PFSK-1 (cell line): ENCODE results near the gene PTH1R.

Experiments
- FOXP2 ChIP-seq: optimal IDR thresholded peaks from 2 replicates; pipeline ENCODE3; 2011; ENCODE audit warnings: borderline replicate concordance, control low read depth, inconsistent platforms; ENCODE audit not compliant: insufficient read depth; ENCODE audit errors: extremely low read length, extremely low read depth
- POLR2AphosphoS5 ChIP-seq: IDR thresholded peaks from 2 replicates; pipeline ENCODE4 v1.6.1; 2012; ENCODE audit warnings: low read depth, mild to moderate bottlenecking, control low read depth, low read length, moderate library complexity
- SIN3A ChIP-seq: IDR thresholded peaks from 2 replicates; pipeline ENCODE4 v1.6.1; 2012; ENCODE audit warnings: mild to moderate bottlenecking, low read length, moderate library complexity, borderline replicate concordance; ENCODE audit not compliant: insufficient read depth
- TAF1 ChIP-seq: IDR thresholded peaks from 2 replicates; pipeline ENCODE4 v1.6.1; 2012; ENCODE audit warnings: low read length, control low read depth, borderline replicate concordance; ENCODE audit not compliant: insufficient read depth
- TF ChIP-seq, protein P1 (sequence below), 2 experiments: IDR thresholded peaks; 2 replicates each; pipeline versions ENCODE4 v1.6.1 to v1.8.0; 2011 to 2012; ENCODE audit warnings: low read depth in 2 of 2, low read length in 2 of 2, control low read depth in 1 of 2, inconsistent platforms in 1 of 2, mild to moderate bottlenecking in 1 of 2, moderate library complexity in 1 of 2; ENCODE audit not compliant: insufficient read depth in 1 of 2

PTH1R gene

DNA sequence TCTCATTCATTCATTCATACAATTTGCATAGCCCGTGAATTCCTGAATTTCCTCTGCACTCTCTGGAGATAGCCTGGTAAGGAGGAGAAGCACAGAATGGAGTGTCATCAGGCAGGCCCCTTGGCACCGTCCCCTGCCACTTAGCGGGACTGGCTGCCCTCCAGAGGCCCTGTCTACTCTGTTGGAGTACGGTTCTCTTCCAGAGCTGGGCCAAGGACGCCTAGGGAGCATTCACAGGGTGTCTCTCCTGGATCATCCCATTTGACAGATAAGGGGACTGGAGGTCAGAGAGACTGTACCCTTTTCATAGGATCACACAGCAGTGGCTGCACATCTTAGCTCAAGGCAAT is 48.0 kb downstream of the PTH1R start:
- TF ChIP-seq TAF1 (no peak), POLR2AphosphoS5 (no peak), FOXP2 (no peak), SIN3A (no peak)
- TF ChIP-seq, protein P1, sequence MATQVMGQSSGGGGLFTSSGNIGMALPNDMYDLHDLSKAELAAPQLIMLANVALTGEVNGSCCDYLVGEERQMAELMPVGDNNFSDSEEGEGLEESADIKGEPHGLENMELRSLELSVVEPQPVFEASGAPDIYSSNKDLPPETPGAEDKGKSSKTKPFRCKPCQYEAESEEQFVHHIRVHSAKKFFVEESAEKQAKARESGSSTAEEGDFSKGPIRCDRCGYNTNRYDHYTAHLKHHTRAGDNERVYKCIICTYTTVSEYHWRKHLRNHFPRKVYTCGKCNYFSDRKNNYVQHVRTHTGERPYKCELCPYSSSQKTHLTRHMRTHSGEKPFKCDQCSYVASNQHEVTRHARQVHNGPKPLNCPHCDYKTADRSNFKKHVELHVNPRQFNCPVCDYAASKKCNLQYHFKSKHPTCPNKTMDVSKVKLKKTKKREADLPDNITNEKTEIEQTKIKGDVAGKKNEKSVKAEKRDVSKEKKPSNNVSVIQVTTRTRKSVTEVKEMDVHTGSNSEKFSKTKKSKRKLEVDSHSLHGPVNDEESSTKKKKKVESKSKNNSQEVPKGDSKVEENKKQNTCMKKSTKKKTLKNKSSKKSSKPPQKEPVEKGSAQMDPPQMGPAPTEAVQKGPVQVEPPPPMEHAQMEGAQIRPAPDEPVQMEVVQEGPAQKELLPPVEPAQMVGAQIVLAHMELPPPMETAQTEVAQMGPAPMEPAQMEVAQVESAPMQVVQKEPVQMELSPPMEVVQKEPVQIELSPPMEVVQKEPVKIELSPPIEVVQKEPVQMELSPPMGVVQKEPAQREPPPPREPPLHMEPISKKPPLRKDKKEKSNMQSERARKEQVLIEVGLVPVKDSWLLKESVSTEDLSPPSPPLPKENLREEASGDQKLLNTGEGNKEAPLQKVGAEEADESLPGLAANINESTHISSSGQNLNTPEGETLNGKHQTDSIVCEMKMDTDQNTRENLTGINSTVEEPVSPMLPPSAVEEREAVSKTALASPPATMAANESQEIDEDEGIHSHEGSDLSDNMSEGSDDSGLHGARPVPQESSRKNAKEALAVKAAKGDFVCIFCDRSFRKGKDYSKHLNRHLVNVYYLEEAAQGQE (IDR thresholded peaks at IDR 0.05; ENCODE audit: insufficient read depth in 1 of 2, low read depth in 2 of 2, low read length in 2 of 2), result no peak

DNA sequence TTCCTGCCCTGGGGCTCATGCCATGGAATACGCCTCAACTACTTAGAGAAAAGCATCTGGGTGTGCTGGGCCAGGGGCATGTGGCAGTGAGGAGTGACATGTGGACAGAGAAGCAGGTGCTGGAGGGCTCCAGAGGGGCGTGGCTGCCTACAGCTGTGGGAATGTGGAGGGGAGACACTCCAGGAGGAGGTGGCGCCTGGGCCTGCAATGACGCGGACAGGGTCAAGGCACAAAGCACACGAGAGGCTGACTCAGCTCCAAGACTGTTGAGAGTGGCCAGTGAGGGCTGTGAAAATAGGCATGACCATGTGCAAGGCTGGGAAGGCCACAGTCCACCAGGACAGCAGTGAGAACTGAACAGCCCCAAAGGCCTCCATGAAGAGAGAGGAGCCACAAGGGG is 48.5 kb downstream of the PTH1R start:
- TF ChIP-seq TAF1, result no peak
- TF ChIP-seq POLR2AphosphoS5, result no peak
- TF ChIP-seq, protein P1 (IDR thresholded peaks at IDR 0.05; ENCODE audit: insufficient read depth in 1 of 2, low read depth in 2 of 2, low read length in 2 of 2), result no peak
- TF ChIP-seq FOXP2, result no peak
- no peak for TF ChIP-seq SIN3A

DNA sequence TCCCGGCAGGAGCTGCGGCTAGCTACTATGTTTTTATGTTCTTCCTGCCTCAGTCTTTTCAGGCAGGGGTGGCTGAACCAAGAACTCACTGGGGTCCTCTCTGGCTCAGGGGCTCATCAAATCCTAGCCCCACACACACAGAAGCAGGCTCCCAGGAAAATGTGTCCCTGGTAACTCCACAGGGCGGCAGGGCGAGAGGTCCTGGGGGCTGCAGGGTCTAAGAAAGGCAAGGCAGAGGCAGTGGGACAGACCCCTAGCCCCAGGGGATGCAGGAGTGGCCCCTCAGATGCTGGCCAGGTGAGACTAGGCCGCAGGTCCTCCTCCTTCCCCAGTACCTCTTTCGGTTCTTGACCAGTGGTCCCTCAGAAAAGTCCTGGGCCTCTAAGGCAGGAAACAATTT is 48.9 kb downstream of the PTH1R start:
- TF ChIP-seq POLR2AphosphoS5 (no peak), TAF1 (no peak), SIN3A (no peak), FOXP2 (no peak)
- TF ChIP-seq, protein P1 (IDR thresholded peaks at IDR 0.05; ENCODE audit: insufficient read depth in 1 of 2, low read depth in 2 of 2, low read length in 2 of 2), result no peak

DNA sequence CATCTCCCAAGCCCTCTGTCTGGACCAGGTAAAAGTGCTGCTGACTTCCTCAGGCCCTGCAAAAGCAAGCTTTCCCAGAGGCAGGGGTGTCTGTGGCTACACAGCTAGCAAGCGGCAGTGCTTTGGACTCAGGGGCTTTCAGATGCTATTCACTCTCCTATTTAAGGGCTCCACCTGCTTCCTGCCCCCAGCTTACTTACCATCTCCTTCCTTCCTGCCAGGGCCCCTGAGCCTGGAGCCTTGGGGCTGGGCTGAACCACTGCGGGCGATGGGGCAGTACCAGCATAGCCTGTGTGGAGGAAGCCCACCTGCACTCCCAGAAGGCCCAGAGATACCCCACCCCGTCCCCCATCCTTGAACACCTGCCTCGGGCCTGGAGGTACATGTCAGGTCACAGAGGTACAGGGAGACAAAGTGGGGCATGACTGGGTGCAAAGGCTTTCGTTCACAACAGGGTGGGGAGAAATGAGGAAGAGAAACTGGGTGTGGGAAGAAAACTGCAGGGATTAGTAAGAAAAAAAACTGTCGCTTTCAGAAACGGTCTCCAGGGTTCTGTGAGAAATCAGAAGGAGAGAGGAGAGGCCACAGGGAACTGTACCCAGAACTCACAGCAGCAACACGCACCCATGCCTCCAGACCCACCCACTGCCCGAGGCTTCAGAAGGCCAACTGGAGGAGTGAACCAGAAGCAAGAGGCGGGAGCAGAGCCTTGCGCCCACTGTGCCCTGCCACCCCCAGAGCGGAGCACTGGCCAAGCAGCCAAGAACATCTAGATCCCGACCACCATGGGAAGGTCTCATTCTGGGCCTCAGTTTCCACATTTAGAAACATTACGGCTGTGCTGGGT is 49.6 kb downstream of the PTH1R start:
- TF ChIP-seq SIN3A (no peak), POLR2AphosphoS5 (no peak), TAF1 (no peak), FOXP2 (no peak)
- TF ChIP-seq, protein P1 (IDR thresholded peaks at IDR 0.05; ENCODE audit: insufficient read depth in 1 of 2, low read depth in 2 of 2, low read length in 2 of 2), result no peak

DNA sequence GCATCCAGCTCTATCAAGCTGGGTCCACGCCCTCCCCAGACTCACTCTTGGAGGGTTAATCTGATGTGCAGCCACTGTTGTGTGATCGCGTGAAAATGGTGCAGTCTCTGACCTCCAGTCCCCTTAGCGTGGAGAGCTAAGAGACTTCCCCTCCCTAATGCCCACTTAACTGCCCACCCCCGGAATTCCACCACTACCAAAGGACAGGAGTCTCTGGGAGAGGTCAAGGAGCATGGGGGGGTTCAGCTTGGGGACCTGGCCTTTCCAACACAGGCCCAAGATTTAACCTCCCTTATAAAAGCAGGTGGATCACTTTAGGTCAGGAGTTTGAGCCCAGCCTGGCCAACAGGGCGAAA is 50.2 kb downstream of the PTH1R start:
- TF ChIP-seq SIN3A, result no peak
- no peak for TF ChIP-seq TAF1
- TF ChIP-seq FOXP2, result no peak
- TF ChIP-seq, protein P1 (IDR thresholded peaks at IDR 0.05; ENCODE audit: insufficient read depth in 1 of 2, low read depth in 2 of 2, low read length in 2 of 2), result no peak
